Measurements from ENCODE around the gene SH3RF2. TPM values are rescaled to one million over a fixed set of nuclear protein-coding genes. Genes with fewer than 3 reads are reported as not detected.

The SH3RF2 gene
- total RNA-seq, 1 donor from 2014 or later: 50.6 TPM

DNA sequence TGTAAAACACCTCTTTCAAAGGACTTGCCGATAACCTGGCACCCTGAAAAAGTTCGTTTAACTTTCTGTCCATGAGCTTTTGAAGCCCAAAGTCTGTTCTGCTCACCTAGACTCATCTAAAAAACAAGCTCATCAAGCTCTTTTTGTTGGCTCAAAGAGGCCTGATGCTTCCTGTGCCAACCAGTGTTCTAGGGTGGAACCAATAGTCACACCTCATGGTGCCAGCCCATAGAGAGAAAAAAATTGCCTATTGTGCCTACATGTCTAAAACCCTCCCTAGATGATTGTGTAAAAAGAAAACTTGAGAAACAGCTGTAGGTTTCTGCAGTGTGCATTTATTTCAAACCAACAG is 4.7 kb downstream of the SH3RF2 start:
- H3K4me1 ChIP-seq: peaks cover 0 to 3% of the 10 kb centered on the region in 2 donors
- no peak overlapping the region for H3K4me3 ChIP-seq
- DNase-seq (ENCODE audit: low spot score in 2 of 2): no peak
- TF ChIP-seq, protein P1, sequence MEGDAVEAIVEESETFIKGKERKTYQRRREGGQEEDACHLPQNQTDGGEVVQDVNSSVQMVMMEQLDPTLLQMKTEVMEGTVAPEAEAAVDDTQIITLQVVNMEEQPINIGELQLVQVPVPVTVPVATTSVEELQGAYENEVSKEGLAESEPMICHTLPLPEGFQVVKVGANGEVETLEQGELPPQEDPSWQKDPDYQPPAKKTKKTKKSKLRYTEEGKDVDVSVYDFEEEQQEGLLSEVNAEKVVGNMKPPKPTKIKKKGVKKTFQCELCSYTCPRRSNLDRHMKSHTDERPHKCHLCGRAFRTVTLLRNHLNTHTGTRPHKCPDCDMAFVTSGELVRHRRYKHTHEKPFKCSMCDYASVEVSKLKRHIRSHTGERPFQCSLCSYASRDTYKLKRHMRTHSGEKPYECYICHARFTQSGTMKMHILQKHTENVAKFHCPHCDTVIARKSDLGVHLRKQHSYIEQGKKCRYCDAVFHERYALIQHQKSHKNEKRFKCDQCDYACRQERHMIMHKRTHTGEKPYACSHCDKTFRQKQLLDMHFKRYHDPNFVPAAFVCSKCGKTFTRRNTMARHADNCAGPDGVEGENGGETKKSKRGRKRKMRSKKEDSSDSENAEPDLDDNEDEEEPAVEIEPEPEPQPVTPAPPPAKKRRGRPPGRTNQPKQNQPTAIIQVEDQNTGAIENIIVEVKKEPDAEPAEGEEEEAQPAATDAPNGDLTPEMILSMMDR (IDR thresholded peaks at IDR 0.05): no peak
- H3K9me3 ChIP-seq: no peaks in the 10 kb centered on the region
- H3K27ac ChIP-seq: no peak overlapping the region
- intact Hi-C loops (cut with DNase I): no loop called here
- no peaks in the 10 kb centered on the region for H3K36me3 ChIP-seq
- no peaks in the 10 kb centered on the region for H3K27me3 ChIP-seq

DNA sequence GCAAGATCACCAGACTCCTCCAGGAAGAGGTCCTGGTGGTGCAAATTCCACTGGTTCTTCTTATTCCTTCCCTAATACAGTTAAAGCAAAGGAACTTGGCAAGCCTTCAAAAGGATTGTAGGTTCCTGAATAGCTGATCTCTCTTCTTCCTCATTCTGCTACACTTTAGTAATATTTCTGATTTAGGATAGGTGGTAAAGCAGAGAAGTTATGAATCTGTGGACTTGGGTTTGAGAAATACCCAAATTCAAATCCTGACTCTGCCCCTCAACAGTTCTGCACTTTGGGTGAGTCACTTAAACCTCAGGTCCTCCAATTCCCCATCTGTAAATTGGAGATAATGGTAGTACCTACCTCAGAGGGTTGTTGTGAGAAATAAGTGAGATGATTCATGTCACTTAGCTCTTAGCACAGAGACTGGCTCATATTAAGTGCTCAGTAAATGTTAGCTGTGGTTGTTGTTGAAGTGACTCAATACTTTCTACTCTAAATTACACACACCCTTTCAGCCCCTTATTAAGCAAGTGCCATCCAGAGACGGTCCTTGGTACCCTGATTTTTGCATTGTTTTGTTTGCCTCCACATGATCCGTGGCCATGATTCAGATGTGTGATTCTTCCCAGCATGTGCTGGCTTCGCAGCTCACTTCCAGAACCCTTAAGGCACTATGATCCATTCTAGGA is 5.2 kb downstream of the SH3RF2 start:
- no peak overlapping the region for H3K27ac ChIP-seq
- H3K36me3 ChIP-seq: no peaks in the 10 kb centered on the region
- TF ChIP-seq, protein P1 (IDR thresholded peaks at IDR 0.05): no peak
- no peaks in the 10 kb centered on the region for H3K9me3 ChIP-seq
- intact Hi-C loops (cut with DNase I): no loop called here
- DNase-seq (ENCODE audit: low spot score in 2 of 2): no peak
- H3K4me1 ChIP-seq: peaks cover 0 to 3% of the 10 kb centered on the region in 2 donors
- H3K4me3 ChIP-seq: no peak overlapping the region
- H3K27me3 ChIP-seq: no peaks in the 10 kb centered on the region

DNA sequence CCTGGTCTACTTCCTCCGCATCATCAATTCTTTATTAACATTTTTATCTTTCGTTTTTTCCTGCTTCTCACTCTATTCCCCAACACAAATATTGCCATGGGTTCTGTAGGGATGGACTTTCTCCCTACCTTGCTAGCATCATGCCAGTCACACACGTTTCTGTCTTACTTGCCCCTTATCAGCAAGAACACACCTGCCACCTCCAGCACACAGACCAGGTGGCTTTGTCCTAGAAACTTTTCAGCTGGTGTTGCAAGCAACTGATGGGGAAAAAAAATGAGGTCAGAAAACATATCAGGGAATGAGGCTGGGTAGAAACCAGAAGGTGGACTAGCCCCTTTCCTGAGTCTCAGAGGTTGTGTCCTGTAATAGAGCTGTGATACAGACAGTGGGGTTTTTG is 5.8 kb downstream of the SH3RF2 start:
- intact Hi-C loops (cut with DNase I): no loop called here
- no peak for DNase-seq (ENCODE audit: low spot score in 2 of 2)
- Histone ChIP-seq H3K4me3 (no peak overlapping the region), H3K27me3 (no peaks in the 10 kb centered on the region), H3K27ac (no peak overlapping the region), H3K36me3 (no peaks in the 10 kb centered on the region), H3K4me1 (peaks cover 0 to 3% of the 10 kb centered on the region in 2 donors), H3K9me3 (no peaks in the 10 kb centered on the region)
- TF ChIP-seq, protein P1 (IDR thresholded peaks at IDR 0.05): no peak

DNA sequence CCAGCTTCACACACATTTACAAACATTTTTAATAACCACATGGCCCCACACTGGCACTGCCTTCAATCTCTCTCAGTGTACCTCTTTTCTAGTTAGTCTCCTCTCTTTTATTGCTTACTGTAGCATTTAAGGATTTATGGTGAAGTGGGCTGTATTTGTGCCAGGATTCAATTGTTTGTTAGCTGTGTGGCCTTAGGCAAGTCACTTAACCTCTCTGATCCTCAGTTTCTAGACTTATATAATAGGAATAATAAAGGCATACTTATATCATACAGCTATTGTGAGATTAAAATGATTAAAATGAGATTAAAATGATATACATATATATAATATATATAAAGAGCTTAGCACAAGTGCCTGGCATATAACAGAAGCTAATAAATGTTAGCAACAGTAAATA is 6.4 kb downstream of the SH3RF2 start:
- peaks cover 0 to 3% of the 10 kb centered on the region in 2 donors for H3K4me1 ChIP-seq

DNA sequence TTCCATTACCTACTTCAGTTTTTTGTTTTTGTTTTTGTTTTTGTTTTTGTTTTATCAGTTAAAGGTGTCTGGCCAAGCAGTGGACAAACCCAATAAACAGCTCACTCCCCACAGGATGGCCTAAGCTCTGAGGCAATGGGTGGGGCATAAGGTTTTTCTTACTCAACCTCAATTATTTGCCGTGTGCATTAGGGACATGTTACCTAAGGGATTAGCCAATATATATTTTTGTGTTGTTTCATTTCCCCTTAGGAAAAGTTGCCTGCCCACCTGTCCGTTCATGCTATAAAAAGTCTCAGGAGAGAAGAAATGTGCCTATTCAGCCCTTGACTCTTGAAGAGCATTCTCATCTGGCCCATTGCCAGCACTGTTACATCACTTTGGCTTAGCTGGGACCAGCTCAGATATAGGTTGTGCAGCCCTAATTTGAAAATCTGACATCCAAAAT is 7.3 kb downstream of the SH3RF2 start:
- H3K36me3 ChIP-seq: no peaks in the 10 kb centered on the region
- no peaks in the 10 kb centered on the region for H3K27me3 ChIP-seq
- H3K4me3 ChIP-seq: no peak overlapping the region
- intact Hi-C loops (cut with DNase I): no loop called here
- H3K27ac ChIP-seq: no peak overlapping the region
- H3K4me1 ChIP-seq: peaks cover 0 to 3% of the 10 kb centered on the region in 2 donors
- no peaks in the 10 kb centered on the region for H3K9me3 ChIP-seq
- TF ChIP-seq, protein P1 (IDR thresholded peaks at IDR 0.05): no peak
- no peak for DNase-seq (ENCODE audit: low spot score in 2 of 2)

More for the DNA sequence above, 6.4 kb downstream of the SH3RF2 start:
- Histone ChIP-seq H3K4me3 (no peak overlapping the region), H3K36me3 (no peaks in the 10 kb centered on the region), H3K27ac (no peak overlapping the region), H3K27me3 (no peaks in the 10 kb centered on the region), H3K9me3 (no peaks in the 10 kb centered on the region)
- DNase-seq (ENCODE audit: low spot score in 2 of 2): no peak
- TF ChIP-seq, protein P1 (IDR thresholded peaks at IDR 0.05): no peak
- intact Hi-C loops (cut with DNase I): no loop called here
